ENCODE results near the gene INTS13. TPM values are rescaled to one million over a fixed set of nuclear protein-coding genes. Genes with fewer than 3 reads are reported as not detected.
"Not testable (repeated sequence)": the region's sequence is repeated elsewhere in the genome, so short reads cannot be mapped to it uniquely, and the experiment has no call there.

INTS13 gene
- total RNA-seq (2014; rRNA removed; shearing (Covaris generic); ENCODE audit: low replicate concordance), result 21.2 and 23.2 TPM in 2 replicates

DNA sequence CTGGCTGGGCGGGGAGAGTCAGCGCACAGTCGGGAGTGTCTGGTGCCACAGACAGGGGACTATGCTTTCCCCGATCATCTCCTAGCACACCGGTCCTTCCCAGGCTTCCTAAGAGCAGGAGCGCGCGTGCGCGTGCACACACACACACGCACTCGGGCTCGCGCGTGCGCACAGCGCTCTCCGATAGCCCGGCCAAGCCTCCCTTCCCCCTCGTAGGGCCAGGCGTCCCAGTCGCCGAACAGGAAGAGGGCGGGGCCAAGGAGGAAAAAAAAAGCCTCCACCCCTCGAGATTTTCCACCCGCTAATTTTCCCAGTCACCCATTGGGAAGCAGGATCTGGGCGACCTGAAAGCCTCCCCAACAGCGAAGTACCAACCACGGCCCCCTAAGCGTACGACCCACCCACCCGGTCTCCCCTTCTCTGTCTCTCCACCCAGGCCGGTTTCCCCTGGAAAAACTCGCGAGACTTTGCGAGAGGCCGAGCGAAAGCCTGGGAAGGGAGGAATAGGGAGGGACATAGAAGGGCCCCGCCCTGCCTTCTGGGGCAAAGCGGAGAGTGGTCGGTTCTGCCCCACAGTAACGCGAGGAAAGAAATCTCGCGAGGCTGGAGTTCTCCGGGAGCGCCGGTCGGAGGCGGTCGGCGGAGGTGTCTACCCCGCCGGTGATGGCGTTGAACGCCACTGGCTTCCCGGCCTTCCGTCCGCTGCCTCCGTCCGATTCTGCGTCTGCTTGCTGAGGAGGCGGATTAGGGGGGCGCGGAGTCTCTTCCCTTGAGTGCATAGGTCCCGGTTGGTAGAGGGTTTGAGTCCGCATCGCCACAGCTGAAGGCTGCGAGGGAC is at the start of gene INTS13, which contains the start of gene FGFR1OP2:
INTS13 (minus strand) TSS at position 119 of the 838 bp plus-strand sequence. CDS start 1,178 bp downstream, outside the sequence.
FGFR1OP2 (plus strand) TSS at position 608 of the 838 bp plus-strand sequence. CDS start 15,689 bp downstream, outside the sequence.
- peak; percentile 99 for DNase-seq (ENCODE audit: low read depth)
- in situ Hi-C loops (cut with HindIII; ENCODE audit: low pct_unique_long_range_greater_than_20kb, low sequenced_read_pairs), result no loop called here

DNA sequence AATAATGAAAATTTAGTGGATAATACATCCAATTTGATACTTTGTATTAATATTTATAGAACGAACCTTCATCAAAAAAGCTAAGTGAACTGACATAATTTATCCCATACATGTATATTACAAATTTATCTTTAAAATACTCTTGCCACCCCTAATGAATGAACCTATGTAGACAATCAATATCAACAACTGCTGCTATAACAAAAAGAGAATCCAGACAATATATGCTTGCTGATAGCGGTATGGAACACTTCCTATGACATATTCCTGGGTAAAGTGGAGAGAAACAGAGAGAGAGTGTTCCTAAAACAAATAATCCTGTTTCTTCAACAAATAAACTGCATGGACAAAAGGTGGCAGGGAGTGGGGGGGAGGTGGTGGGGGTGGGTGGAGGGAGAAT is 45.1 kb upstream of the INTS13 start:
- no peak for DNase-seq (ENCODE audit: low read depth)
- in situ Hi-C loops (cut with HindIII; ENCODE audit: low pct_unique_long_range_greater_than_20kb, low sequenced_read_pairs), result no loop called here

GRCh38 chr12:26979733-26980132 is 42.0 kb upstream of the INTS13 start:
- no peak for DNase-seq (ENCODE audit: low read depth)
- in situ Hi-C loops (cut with HindIII; ENCODE audit: low pct_unique_long_range_greater_than_20kb, low sequenced_read_pairs), result no loop called here

- no peak for DNase-seq (ENCODE audit: low read depth)
- in situ Hi-C loops (cut with HindIII; ENCODE audit: low pct_unique_long_range_greater_than_20kb, low sequenced_read_pairs), result no loop called here
These were observed 41.0 kb upstream of the INTS13 start for GRCh38 chr12:26978801-26979200.

- DNase-seq (ENCODE audit: low read depth), result no peak
- in situ Hi-C loops (cut with HindIII; ENCODE audit: low pct_unique_long_range_greater_than_20kb, low sequenced_read_pairs), result no loop called here
These were observed 38.9 kb upstream of the INTS13 start for GRCh38 chr12:26976687-26977086.

DNA sequence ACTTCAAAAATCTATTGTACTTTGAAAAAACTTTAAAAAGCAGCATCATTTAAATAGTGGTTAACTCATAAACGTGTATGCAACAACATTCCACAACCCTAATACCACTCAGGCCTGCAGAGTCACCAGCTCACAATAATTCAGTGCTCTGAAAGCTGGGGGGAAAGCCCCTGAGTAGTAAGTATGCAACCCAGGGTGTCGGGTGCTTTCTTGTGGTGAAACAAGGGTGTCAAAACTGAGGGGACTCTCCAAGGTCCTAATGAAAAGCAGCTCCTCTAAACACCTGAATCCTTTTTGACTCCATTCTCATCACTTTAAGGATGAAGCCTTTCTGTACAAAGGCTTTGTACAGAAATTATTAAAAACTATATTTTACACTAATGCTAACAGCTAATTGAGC is 34.2 kb upstream of the INTS13 start:
- DNase-seq (ENCODE audit: low read depth), result no peak
- in situ Hi-C loops (cut with HindIII; ENCODE audit: low pct_unique_long_range_greater_than_20kb, low sequenced_read_pairs), result no loop called here

DNA sequence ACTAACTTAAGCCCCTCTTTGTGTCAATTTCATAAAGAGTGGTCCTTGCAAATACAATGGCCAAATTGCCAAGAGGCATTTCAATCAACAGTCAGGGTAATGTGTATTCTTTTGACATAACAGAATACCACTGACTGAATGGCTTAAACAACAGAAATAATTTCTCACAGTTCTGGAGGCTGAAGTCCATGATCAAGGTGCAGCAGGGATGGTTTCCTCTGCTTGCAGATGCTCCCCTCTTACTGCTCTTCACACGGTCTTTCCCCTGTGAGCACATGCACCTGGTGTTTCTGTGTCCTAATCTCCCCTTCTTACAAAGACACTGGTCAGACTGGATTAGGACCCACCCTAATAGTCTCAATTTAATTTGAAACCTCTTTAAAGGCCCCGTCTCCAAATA is 32.4 kb upstream of the INTS13 start:
- no peak for DNase-seq (ENCODE audit: low read depth)
- in situ Hi-C loops (cut with HindIII; ENCODE audit: low pct_unique_long_range_greater_than_20kb, low sequenced_read_pairs), result no loop called here

- in situ Hi-C loops (cut with HindIII; ENCODE audit: low pct_unique_long_range_greater_than_20kb, low sequenced_read_pairs), result no loop called here
- DNase-seq (ENCODE audit: low read depth), result no peak
These were observed 29.1 kb upstream of the INTS13 start for GRCh38 chr12:26966842-26967241.

DNA sequence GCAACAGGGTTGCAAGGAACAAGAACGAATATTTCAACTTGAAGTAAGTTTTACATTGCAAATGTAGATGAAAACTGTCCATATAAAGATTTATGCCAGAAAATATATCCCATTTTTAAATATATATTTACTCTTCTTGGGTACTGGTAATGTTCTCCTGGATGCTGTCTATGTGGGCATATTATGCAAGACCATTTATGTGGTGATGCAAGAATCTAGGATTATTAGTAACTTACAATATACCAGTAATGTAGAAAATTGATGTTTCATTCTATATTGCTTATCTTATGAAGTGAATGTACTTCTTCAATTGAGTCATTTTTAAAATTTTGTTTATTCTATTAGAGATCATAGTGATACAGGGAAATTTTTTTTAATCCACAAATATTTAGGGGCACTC is 25.6 kb upstream of the INTS13 start:
- no peak for DNase-seq (ENCODE audit: low read depth)
- in situ Hi-C loops (cut with HindIII; ENCODE audit: low pct_unique_long_range_greater_than_20kb, low sequenced_read_pairs), result no loop called here

GRCh38 chr12:26961803-26962202 is 24.0 kb upstream of the INTS13 start:
- DNase-seq (ENCODE audit: low read depth), result no peak
- in situ Hi-C loops (cut with HindIII; ENCODE audit: low pct_unique_long_range_greater_than_20kb, low sequenced_read_pairs), result no loop called here

GRCh38 chr12:26961391-26961790 is 23.6 kb upstream of the INTS13 start:
- DNase-seq (ENCODE audit: low read depth); in situ Hi-C loops (cut with HindIII; ENCODE audit: low pct_unique_long_range_greater_than_20kb, low sequenced_read_pairs): not testable (repeated sequence)

DNA sequence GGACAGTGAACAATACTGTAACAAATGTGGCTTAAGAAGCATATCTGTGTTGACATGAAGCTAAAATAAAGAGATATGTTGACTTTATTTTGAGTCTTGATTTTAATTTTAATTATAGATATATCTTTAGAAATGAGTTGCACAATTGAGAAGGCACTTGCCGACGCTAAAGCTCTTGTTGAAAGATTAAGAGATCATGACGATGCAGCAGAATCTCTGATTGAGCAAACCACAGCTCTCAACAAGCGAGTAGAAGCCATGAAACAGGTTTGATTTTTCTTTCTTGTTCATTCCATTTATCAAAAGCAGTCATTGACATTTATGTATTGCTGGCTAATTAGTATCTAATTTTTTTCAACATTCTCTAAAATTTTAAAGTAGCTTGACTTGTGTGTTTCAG is 16.2 kb upstream of the INTS13 start:
- in situ Hi-C loops (cut with HindIII; ENCODE audit: low pct_unique_long_range_greater_than_20kb, low sequenced_read_pairs), result no loop called here
- DNase-seq (ENCODE audit: low read depth), result no peak

GRCh38 chr12:26953447-26953846 is 15.7 kb upstream of the INTS13 start:
- in situ Hi-C loops (cut with HindIII; ENCODE audit: low pct_unique_long_range_greater_than_20kb, low sequenced_read_pairs), result no loop called here

GRCh38 chr12:26948309-26948708 is 10.5 kb upstream of the INTS13 start:
- in situ Hi-C loops (cut with HindIII; ENCODE audit: low pct_unique_long_range_greater_than_20kb, low sequenced_read_pairs), result no loop called here

More at GRCh38 chr12:26953447-26953846, 15.7 kb upstream of the INTS13 start:
- DNase-seq (ENCODE audit: low read depth), result no peak

GRCh38 chr12:26941215-26941594 is 3.4 kb upstream of the INTS13 start:
- no peak for DNase-seq (ENCODE audit: low read depth)
- in situ Hi-C loops (cut with HindIII; ENCODE audit: low pct_unique_long_range_greater_than_20kb, low sequenced_read_pairs), result no loop called here

More at GRCh38 chr12:26948309-26948708, 10.5 kb upstream of the INTS13 start:
- no peak for DNase-seq (ENCODE audit: low read depth)

DNA sequence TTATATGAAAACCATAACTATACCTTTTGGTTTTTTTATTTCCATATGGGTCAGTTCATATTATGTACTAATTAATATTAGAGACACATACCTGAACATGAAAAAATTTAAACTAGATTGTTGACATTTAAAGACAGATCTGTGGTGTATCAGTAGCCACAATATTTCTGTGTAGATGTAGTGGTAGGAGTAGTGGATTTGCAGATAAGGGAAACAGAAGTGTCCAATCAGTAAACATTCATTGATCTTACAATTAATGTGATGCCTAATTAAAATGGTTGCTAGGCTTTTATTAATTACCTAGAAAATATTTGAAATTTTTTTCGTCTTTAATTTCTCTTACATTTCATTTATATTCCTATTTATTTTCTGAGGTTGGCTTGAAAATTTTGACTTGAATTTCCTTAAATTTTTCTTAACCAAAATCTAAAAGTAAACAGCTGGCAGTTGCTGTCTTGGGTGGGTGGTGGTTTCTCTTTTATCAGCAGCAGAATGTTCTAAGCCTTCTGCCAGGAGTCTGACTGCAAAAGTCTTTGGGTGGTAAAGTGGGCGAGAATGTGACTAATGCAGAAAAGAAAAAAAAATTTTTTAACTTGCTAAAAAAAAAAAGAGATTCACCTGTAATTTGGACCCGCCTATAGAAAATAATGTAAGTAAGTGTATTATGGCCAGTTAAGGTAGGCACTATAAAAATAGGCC is 2.9 kb upstream of the INTS13 start:
- in situ Hi-C loops (cut with HindIII; ENCODE audit: low pct_unique_long_range_greater_than_20kb, low sequenced_read_pairs), result no loop called here
- no peak for DNase-seq (ENCODE audit: low read depth)

DNA sequence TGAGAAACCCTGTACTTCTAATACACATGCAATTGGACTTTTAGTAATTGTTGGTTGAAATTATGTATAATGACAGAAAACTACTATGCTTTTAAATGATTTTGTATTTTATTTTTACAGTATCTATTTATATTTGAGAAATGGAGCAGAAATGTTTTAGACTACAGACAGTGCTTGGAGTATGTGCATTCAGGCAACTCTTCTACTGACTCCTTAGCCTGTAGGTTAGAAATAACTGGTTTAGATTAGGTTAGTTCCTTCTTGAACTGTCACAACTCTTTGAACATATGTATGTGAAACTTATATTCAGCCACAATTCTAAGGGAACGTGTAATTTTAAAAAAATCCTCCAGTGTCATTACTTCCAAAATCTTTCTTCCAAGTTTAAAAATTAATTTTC is 2.2 kb upstream of the INTS13 start:
- no peak for DNase-seq (ENCODE audit: low read depth)
- in situ Hi-C loops (cut with HindIII; ENCODE audit: low pct_unique_long_range_greater_than_20kb, low sequenced_read_pairs), result no loop called here

- in situ Hi-C loops (cut with HindIII; ENCODE audit: low pct_unique_long_range_greater_than_20kb, low sequenced_read_pairs), result no loop called here
- DNase-seq (ENCODE audit: low read depth), result no peak
These were observed 1.5 kb upstream of the INTS13 start for GRCh38 chr12:26939192-26939832.

- in situ Hi-C loops (cut with HindIII; ENCODE audit: low pct_unique_long_range_greater_than_20kb, low sequenced_read_pairs), result no loop called here
- DNase-seq (ENCODE audit: low read depth), result no peak
These were observed 901 bp upstream of the INTS13 start for GRCh38 chr12:26938701-26939062.
